ENCODE data around the gene DNMT3B.

DNA sequence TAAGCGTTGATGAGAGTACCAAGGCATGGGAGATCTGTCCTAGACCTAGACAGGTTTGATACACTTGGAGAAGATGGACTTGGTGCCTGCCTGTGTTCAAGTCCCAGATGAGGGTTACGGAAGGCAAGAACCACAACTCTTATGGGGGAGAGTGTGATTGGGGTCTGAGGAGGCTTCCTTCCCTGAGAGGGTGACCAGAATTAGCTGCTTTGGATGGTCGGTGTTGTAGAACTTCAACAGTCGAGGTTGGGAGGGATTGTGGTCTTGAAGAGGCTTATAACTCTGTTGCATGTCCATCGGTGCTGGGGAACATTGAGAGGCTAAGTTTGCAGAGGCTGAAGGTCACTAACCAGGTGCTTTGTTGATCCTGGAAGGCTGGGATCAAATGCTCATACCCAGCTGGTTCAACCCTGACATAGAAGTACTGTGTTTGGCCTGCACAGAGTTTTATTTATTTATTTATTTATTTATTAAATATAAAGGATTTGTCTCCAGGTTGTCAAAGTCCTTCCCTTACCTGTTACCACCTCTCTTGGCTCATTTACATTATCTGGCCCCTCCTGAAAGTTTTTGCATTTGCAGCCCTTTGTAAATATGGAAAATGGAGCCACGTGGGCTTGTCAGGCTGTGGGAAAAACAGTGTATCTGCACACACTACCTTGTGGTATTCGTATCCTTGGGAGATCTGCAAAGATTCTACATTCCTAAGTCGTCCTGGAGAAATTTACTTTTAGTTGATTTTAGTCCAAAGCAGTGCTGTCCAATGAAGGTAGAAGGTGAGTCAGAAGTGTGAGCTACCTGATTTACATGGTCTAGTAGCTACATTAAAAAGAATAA lies 80.7 kb downstream of the DNMT3B start:
- TF ChIP-seq, protein P1, sequence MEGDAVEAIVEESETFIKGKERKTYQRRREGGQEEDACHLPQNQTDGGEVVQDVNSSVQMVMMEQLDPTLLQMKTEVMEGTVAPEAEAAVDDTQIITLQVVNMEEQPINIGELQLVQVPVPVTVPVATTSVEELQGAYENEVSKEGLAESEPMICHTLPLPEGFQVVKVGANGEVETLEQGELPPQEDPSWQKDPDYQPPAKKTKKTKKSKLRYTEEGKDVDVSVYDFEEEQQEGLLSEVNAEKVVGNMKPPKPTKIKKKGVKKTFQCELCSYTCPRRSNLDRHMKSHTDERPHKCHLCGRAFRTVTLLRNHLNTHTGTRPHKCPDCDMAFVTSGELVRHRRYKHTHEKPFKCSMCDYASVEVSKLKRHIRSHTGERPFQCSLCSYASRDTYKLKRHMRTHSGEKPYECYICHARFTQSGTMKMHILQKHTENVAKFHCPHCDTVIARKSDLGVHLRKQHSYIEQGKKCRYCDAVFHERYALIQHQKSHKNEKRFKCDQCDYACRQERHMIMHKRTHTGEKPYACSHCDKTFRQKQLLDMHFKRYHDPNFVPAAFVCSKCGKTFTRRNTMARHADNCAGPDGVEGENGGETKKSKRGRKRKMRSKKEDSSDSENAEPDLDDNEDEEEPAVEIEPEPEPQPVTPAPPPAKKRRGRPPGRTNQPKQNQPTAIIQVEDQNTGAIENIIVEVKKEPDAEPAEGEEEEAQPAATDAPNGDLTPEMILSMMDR (IDR thresholded peaks at IDR 0.05; ENCODE audit: low read depth, low read length, poor library complexity, severe bottlenecking): no peak
- TF ChIP-seq EZH2phosphoT487 (IDR thresholded peaks at IDR 0.05; ENCODE audit: borderline replicate concordance, low read length): no peak
